Choroid plexus epithelial cell (primary cell): ENCODE results near the gene SAC3D1.

Experiments used
- DNase-seq: peaks from one replicate; pipeline ENCODE4 v3.0.0-alpha.2; 2010; ENCODE audit warnings: low read depth
- H3K4me3 ChIP-seq: 2 replicates; pipeline ENCODE4 v1.5.1; 2011; ENCODE audit warnings: low read depth, mild to moderate bottlenecking, control low read depth, low read length, moderate library complexity
- TF ChIP-seq, protein P1 (sequence below): conservative IDR thresholded peaks from 2 replicates; pipeline ENCODE4 v1.5.1; 2011; ENCODE audit warnings: low read depth, mild to moderate bottlenecking, control low read depth, inconsistent platforms, low read length, moderate library complexity

The SAC3D1 gene

DNA sequence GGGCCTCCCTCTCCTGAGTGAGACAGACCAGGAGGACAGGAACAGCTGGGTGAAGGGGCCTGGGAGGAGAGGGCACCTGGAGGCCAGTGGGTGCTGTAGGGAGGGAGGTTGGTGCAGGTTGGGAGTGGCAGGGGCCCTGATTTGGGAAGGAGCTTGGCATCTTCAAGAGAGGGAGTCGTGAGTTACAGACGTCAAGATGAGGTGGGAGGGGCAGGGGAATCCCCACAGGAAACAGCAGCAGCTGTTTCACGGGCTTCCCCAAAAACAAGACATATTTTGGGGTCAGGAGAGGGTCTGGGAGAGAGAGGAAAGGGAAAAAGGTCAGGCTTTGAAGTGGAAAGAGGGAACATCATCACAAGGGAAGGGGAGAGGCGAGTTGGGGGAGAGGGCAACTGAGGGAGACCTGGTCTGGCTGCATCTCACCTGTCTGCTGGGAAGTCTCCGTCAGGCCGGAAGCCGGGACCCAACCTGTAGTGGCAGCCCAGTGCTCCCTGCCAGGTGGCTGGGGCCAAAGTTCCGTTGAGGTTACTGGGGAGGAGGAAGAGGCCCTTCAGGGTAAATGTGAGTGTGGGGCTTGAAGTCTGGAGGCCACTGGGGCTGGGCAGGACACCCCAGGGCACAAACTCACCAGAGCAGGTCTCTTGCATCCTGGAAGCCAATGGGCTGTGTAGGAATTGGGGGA is 13.0 kb downstream of the SAC3D1 start:
- no peak overlapping the region for H3K4me3 ChIP-seq
- DNase-seq, result no peak
- TF ChIP-seq, protein P1, sequence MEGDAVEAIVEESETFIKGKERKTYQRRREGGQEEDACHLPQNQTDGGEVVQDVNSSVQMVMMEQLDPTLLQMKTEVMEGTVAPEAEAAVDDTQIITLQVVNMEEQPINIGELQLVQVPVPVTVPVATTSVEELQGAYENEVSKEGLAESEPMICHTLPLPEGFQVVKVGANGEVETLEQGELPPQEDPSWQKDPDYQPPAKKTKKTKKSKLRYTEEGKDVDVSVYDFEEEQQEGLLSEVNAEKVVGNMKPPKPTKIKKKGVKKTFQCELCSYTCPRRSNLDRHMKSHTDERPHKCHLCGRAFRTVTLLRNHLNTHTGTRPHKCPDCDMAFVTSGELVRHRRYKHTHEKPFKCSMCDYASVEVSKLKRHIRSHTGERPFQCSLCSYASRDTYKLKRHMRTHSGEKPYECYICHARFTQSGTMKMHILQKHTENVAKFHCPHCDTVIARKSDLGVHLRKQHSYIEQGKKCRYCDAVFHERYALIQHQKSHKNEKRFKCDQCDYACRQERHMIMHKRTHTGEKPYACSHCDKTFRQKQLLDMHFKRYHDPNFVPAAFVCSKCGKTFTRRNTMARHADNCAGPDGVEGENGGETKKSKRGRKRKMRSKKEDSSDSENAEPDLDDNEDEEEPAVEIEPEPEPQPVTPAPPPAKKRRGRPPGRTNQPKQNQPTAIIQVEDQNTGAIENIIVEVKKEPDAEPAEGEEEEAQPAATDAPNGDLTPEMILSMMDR, result no peak

DNA sequence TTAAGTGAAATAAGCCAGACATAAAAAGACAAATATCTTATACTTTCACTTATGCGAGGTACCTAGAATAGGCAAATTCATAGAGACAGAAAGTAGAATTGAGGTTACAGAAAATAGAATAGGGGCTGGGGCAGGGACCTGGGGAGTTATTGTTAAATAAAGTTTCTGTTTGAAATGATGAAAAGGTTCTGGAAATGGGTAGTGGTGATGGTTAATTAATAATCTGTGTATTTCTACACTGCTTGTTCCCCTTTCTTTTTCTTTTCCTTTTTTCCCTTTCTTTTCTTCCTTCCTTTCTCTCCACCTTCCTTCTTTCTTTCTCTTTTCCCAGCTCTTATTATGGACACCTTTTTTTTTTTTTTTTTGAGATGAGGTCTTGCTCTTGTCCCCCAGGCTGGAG is 14.5 kb downstream of the SAC3D1 start:
- DNase-seq, result no peak
- no peak overlapping the region for H3K4me3 ChIP-seq
- TF ChIP-seq, protein P1, result no peak

- DNase-seq, result no peak
- TF ChIP-seq, protein P1, result no peak
- H3K4me3 ChIP-seq, result no peak overlapping the region
These were observed 16.0 kb downstream of the SAC3D1 start for GRCh38 chr11:65056999-65057398.

GRCh38 chr11:65057526-65057925 is 16.5 kb downstream of the SAC3D1 start:
- no peak for DNase-seq
- no peak overlapping the region for H3K4me3 ChIP-seq
- TF ChIP-seq, protein P1, result no peak

DNA sequence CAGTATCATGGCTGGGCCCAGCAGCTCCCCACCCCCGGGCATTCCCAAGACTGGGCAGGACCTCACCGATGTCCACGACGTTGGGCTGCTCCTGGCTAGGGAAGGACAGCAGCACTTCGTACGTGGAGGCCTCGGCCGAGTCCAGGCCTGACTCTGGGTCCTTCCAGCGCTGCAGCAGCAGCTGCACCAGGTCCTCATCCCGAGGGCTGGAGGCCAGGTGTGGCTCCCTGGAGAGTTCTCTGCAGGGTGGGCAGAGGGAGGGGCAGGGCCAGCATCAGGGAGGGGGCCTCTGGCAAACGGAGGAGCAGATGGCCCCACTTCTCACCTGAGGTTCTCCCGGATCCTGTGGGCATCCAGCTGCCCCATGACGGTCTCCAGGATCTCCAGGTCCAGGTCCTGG is 17.0 kb downstream of the SAC3D1 start:
- DNase-seq, result no peak
- TF ChIP-seq, protein P1, result no peak
- no peak overlapping the region for H3K4me3 ChIP-seq

DNA sequence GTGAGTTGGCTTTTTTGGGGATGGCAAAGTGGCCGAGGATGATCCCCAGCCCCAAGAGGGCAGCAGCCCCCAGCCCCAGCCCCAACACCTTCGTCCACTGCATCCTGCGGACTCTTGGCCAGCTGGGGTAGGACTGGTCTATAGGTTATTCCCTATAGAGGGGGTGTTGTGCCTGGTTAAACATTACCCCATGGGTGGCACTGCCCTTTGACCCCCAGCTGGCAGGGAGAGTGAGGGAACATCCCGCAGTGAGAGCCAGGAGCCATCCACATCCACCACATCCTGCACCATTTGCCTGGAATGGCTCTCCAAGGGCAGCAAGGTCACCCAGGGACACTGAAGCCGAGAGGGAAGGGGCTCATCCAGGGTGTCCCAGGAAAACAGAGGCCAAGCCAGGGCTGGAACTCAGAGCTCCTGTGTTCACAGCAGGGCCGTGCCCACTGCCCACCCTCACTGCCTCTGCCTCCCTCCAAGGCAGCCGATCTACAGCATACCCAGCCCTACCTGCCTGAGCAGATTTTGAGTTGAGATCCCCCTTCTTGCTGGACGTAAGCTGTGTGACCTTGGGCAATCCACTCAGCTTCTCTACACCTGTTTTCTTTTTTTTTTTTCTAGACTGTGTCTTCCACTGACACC is 17.5 kb downstream of the SAC3D1 start, which contains the start of gene NAALADL1:
Gene NAALADL1 (minus strand): TSS at position 135 of the 636 bp plus-strand sequence. CDS start 32 bp downstream, at position 103.
- no peak within 1 kb of the TSS for H3K4me3 ChIP-seq
- TF ChIP-seq, protein P1, result no peak
- DNase-seq, result no peak

DNA sequence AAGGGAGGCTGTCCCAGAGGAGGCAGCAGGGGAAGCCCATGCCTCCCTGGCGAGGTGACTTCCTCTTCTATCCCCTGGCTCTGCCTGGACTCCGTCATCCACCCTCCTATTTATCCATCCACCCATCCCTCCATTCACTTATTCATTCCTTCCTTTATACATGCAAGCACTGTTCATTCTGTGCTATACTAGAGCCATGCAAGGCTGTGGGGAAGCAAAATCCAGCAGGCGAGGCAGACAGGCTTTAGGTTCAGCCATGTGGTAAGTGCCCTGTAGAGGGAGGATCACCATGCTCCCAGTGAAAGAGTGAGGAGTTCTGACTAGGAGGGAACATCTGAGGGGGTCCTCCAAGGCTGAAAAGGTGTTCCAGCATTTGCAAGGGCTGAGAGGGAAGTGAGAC is 18.5 kb downstream of the SAC3D1 start:
- DNase-seq, result no peak
- H3K4me3 ChIP-seq, result no peak overlapping the region
- TF ChIP-seq, protein P1, result no peak
